Stimulated activated effector memory CD8-positive, alpha-beta T cell treated with anti-CD3 and anti-CD28 coated beads, Interleukin-12 subunit alpha, Interleukin-12 subunit beta, amount 100 ng/mL, for 72 hours (primary cell): ENCODE data around the gene CAPZA1.

Experiments used
- ATAC-seq: fragments of 150-1000 bp; cut with Tn5 transposase; 2 replicates; pipeline ENCODE4 v1.10.0; 2021
- DNase-seq, 2 donors: peaks; one replicate each; pipeline ENCODE4 v3.0.0; 2021 to 2022; ENCODE audit warnings: low spot score in 2 of 2
- H3K27ac Mint-ChIP-seq: one replicate; pipeline ENCODE4 v1.8.0; 2022; ENCODE audit warnings: mild to moderate bottlenecking, mixed read lengths
- H3K36me3 Mint-ChIP-seq: one replicate; pipeline ENCODE4 v1.8.0; 2022; ENCODE audit warnings: mild to moderate bottlenecking, mixed read lengths
- H3K4me1 Mint-ChIP-seq: one replicate; pipeline ENCODE4 v1.8.0; 2022; ENCODE audit warnings: mixed read lengths
- H3K4me3 Mint-ChIP-seq: one replicate; pipeline ENCODE4 v1.8.0; 2022; ENCODE audit warnings: mild to moderate bottlenecking, mixed read lengths
- H3K9me3 Mint-ChIP-seq: one replicate; pipeline ENCODE4 v1.8.0; 2022; ENCODE audit warnings: mixed read lengths

Gene CAPZA1

GRCh38 chr1:112686417-112686816 lies 66.8 kb downstream of the CAPZA1 start:
- DNase-seq (no peak), ATAC-seq (no peak)
- Mint-ChIP-seq H3K4me1 (peaks cover 20% of the 10 kb centered on the region), H3K36me3 (peaks cover 16% of the 10 kb centered on the region), H3K9me3 (no peaks in the 10 kb centered on the region), H3K4me3 (no peak overlapping the region), H3K27ac (no peak overlapping the region)

GRCh38 chr1:112686835-112687234 lies 67.2 kb downstream of the CAPZA1 start:
- DNase-seq (no peak), ATAC-seq (peak; percentile 53)
- Mint-ChIP-seq H3K27ac (no peak overlapping the region), H3K4me1 (peaks cover 20% of the 10 kb centered on the region), H3K4me3 (no peak overlapping the region), H3K9me3 (no peaks in the 10 kb centered on the region), H3K36me3 (peaks cover 16% of the 10 kb centered on the region)

- Mint-ChIP-seq H3K4me3 (no peak overlapping the region), H3K36me3 (peaks cover 16% of the 10 kb centered on the region), H3K27ac (no peak overlapping the region), H3K9me3 (no peaks in the 10 kb centered on the region), H3K4me1 (peaks cover 20% of the 10 kb centered on the region)
- ATAC-seq (no peak), DNase-seq (no peak)
Measured at GRCh38 chr1:112687361-112687760, 67.7 kb downstream of the CAPZA1 start.

- Mint-ChIP-seq H3K9me3 (no peaks in the 10 kb centered on the region), H3K27ac (peak overlapping the region; percentile 83), H3K4me3 (no peak overlapping the region), H3K36me3 (peaks cover 21% of the 10 kb centered on the region), H3K4me1 (peaks cover 20% of the 10 kb centered on the region)
- ATAC-seq (no peak), DNase-seq (no peak)
Measured at GRCh38 chr1:112687785-112688496, 68.3 kb downstream of the CAPZA1 start.

GRCh38 chr1:112688781-112689193 lies 69.2 kb downstream of the CAPZA1 start:
- Mint-ChIP-seq H3K4me3 (no peak overlapping the region), H3K9me3 (no peaks in the 10 kb centered on the region), H3K36me3 (peaks cover 29% of the 10 kb centered on the region), H3K27ac (peak overlapping the region; percentile 83), H3K4me1 (peaks cover 20% of the 10 kb centered on the region)
- no peak for ATAC-seq
- DNase-seq = no peak

- Mint-ChIP-seq H3K36me3 (peaks cover 33% of the 10 kb centered on the region), H3K4me3 (no peak overlapping the region), H3K27ac (peak overlapping the region; percentile 83), H3K9me3 (no peaks in the 10 kb centered on the region), H3K4me1 (peaks cover 20% of the 10 kb centered on the region)
- DNase-seq (no peak), ATAC-seq (no peak)
Measured at GRCh38 chr1:112689196-112689841, 69.7 kb downstream of the CAPZA1 start.

GRCh38 chr1:112689842-112690237 lies 70.2 kb downstream of the CAPZA1 start:
- no peaks in the 10 kb centered on the region for H3K9me3 Mint-ChIP-seq

GRCh38 chr1:112692681-112693080 lies 73.0 kb downstream of the CAPZA1 start:
- Mint-ChIP-seq H3K9me3 (no peaks in the 10 kb centered on the region), H3K4me3 (no peak overlapping the region), H3K27ac (peak overlapping the region; percentile 41), H3K4me1 (peaks cover 7% of the 10 kb centered on the region), H3K36me3 (peaks cover 52% of the 10 kb centered on the region)
- DNase-seq (no peak), ATAC-seq (no peak)

More at GRCh38 chr1:112689842-112690237, 70.2 kb downstream of the CAPZA1 start:
- DNase-seq = no peak
- Mint-ChIP-seq H3K36me3 (peaks cover 33% of the 10 kb centered on the region), H3K27ac (no peak overlapping the region), H3K4me3 (no peak overlapping the region), H3K4me1 (peaks cover 20% of the 10 kb centered on the region)
- ATAC-seq = no peak

GRCh38 chr1:112693821-112694220 lies 74.2 kb downstream of the CAPZA1 start:
- H3K36me3 Mint-ChIP-seq = peaks cover 60% of the 10 kb centered on the region
- no peak for ATAC-seq
- DNase-seq = no peak
- peaks cover 6% of the 10 kb centered on the region for H3K4me1 Mint-ChIP-seq
- H3K4me3 Mint-ChIP-seq = no peak overlapping the region
- H3K27ac Mint-ChIP-seq = no peak overlapping the region
- H3K9me3 Mint-ChIP-seq = no peaks in the 10 kb centered on the region

GRCh38 chr1:112694363-112694929 lies 74.8 kb downstream of the CAPZA1 start:
- peaks cover 64% of the 10 kb centered on the region for H3K36me3 Mint-ChIP-seq
- DNase-seq = no peak
- no peaks in the 10 kb centered on the region for H3K9me3 Mint-ChIP-seq
- H3K27ac Mint-ChIP-seq = no peak overlapping the region
- no peak for ATAC-seq
- H3K4me3 Mint-ChIP-seq = no peak overlapping the region
- peaks cover 9% of the 10 kb centered on the region for H3K4me1 Mint-ChIP-seq

- DNase-seq (no peak), ATAC-seq (no peak)
- Mint-ChIP-seq H3K9me3 (no peaks in the 10 kb centered on the region), H3K27ac (peak overlapping the region; percentile 10), H3K4me3 (no peak overlapping the region), H3K4me1 (peaks cover 17% of the 10 kb centered on the region), H3K36me3 (peaks cover 62% of the 10 kb centered on the region)
Measured at GRCh38 chr1:112695276-112695675, 75.6 kb downstream of the CAPZA1 start.

- Mint-ChIP-seq H3K9me3 (no peaks in the 10 kb centered on the region), H3K27ac (peak overlapping the region; percentile 52), H3K36me3 (peaks cover 66% of the 10 kb centered on the region), H3K4me1 (peaks cover 32% of the 10 kb centered on the region), H3K4me3 (no peak overlapping the region)
- no peak for DNase-seq
- peak; percentile 31 for ATAC-seq
Measured at GRCh38 chr1:112696578-112697314, 77.1 kb downstream of the CAPZA1 start.

- Mint-ChIP-seq H3K36me3 (peaks cover 73% of the 10 kb centered on the region), H3K4me3 (no peak overlapping the region), H3K4me1 (peaks cover 42% of the 10 kb centered on the region), H3K9me3 (no peaks in the 10 kb centered on the region), H3K27ac (peak overlapping the region; percentile 52)
- no peak for ATAC-seq
- DNase-seq = no peak
Measured at GRCh38 chr1:112697781-112698201, 78.2 kb downstream of the CAPZA1 start.

GRCh38 chr1:112698366-112699310 lies 79.0 kb downstream of the CAPZA1 start:
- no peaks in the 10 kb centered on the region for H3K9me3 Mint-ChIP-seq
- ATAC-seq = no peak
- H3K36me3 Mint-ChIP-seq = peaks cover 71% of the 10 kb centered on the region
- H3K4me3 Mint-ChIP-seq = no peak overlapping the region
- peak overlapping the region; percentile 89 for H3K27ac Mint-ChIP-seq
- peaks cover 49% of the 10 kb centered on the region for H3K4me1 Mint-ChIP-seq
- no peak for DNase-seq
